ENCODE data around the gene CXCL12. TPM values are rescaled to one million over a fixed set of nuclear protein-coding genes. Genes with fewer than 3 reads are reported as not detected.

The CXCL12 gene
- total RNA-seq, 1 experiment from 2014 or later, result 0.47 TPM

DNA sequence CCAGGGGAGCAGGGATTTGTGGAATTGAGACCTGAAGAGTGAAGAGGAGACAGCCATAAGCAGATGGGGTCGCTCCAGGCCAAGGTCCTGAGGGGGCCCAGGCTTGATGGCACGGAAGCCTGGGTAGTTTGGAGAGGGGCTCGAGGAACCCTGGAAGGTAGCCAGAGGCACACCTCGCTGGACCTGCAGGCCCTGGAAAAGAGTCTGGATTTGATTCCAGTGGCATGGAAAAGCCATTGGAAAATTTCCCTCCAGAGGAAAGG is 31.8 kb downstream of the CXCL12 start:
- RAD21 ChIA-PET (ENCODE audit: low non-redundant PET in 1 of 2, low total read pairs in 2 of 2, uncharacterized antibody in 2 of 2, unreplicated experiment in 2 of 2), result no interaction called here
- no peaks in the 10 kb centered on the region for H4K20me1 ChIP-seq (ENCODE audit: insufficient read depth)
- H3K9me3 ChIP-seq (ENCODE audit: control insufficient read depth in 1 of 2, insufficient read depth in 1 of 2, low read depth in 1 of 2, low read length in 2 of 2), result no peaks in the 10 kb centered on the region
- intact Hi-C loops (cut with micrococcal nuclease), result loop anchor here (2.0 kb wide), 1 partner anchor 72 kb away; no protein-coding TSS in a partner anchor
- POLR2A ChIA-PET, result no interaction called here
- peaks cover 13% of the 10 kb centered on the region; the same call in 1 of the 2 replicates for H3K27me3 ChIP-seq (ENCODE audit: insufficient read depth, low read length)
- TF ChIP-seq ATF3 (IDR thresholded peaks at IDR 0.05), result no peak
- no peak for TF ChIP-seq JUND (IDR thresholded peaks at IDR 0.05)
- TF ChIP-seq ELF1 (IDR thresholded peaks at IDR 0.05; ENCODE audit: borderline replicate concordance, low read depth), result no peak
- TF ChIP-seq EZH2 (IDR thresholded peaks at IDR 0.05), result no peak
- no peak for TF ChIP-seq POLR2AphosphoS5 (IDR thresholded peaks at IDR 0.05; ENCODE audit: low read depth, low read length)
- TF ChIP-seq, protein P1, sequence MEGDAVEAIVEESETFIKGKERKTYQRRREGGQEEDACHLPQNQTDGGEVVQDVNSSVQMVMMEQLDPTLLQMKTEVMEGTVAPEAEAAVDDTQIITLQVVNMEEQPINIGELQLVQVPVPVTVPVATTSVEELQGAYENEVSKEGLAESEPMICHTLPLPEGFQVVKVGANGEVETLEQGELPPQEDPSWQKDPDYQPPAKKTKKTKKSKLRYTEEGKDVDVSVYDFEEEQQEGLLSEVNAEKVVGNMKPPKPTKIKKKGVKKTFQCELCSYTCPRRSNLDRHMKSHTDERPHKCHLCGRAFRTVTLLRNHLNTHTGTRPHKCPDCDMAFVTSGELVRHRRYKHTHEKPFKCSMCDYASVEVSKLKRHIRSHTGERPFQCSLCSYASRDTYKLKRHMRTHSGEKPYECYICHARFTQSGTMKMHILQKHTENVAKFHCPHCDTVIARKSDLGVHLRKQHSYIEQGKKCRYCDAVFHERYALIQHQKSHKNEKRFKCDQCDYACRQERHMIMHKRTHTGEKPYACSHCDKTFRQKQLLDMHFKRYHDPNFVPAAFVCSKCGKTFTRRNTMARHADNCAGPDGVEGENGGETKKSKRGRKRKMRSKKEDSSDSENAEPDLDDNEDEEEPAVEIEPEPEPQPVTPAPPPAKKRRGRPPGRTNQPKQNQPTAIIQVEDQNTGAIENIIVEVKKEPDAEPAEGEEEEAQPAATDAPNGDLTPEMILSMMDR (IDR thresholded peaks at IDR 0.05 in 2 of 3, conservative IDR thresholded peaks at IDR 0.05 in 1 of 3; ENCODE audit: borderline replicate concordance in 1 of 3, insufficient read depth in 1 of 3, low read depth in 2 of 3, low read length in 2 of 3), result no peak
- TF ChIP-seq MAX (IDR thresholded peaks at IDR 0.05), result no peak
- TF ChIP-seq FOSL1 (IDR thresholded peaks at IDR 0.05; ENCODE audit: low read depth), result no peak
- no peak for TF ChIP-seq EZH2phosphoT487 (IDR thresholded peaks at IDR 0.05; ENCODE audit: borderline replicate concordance)
- TF ChIP-seq, protein P2, sequence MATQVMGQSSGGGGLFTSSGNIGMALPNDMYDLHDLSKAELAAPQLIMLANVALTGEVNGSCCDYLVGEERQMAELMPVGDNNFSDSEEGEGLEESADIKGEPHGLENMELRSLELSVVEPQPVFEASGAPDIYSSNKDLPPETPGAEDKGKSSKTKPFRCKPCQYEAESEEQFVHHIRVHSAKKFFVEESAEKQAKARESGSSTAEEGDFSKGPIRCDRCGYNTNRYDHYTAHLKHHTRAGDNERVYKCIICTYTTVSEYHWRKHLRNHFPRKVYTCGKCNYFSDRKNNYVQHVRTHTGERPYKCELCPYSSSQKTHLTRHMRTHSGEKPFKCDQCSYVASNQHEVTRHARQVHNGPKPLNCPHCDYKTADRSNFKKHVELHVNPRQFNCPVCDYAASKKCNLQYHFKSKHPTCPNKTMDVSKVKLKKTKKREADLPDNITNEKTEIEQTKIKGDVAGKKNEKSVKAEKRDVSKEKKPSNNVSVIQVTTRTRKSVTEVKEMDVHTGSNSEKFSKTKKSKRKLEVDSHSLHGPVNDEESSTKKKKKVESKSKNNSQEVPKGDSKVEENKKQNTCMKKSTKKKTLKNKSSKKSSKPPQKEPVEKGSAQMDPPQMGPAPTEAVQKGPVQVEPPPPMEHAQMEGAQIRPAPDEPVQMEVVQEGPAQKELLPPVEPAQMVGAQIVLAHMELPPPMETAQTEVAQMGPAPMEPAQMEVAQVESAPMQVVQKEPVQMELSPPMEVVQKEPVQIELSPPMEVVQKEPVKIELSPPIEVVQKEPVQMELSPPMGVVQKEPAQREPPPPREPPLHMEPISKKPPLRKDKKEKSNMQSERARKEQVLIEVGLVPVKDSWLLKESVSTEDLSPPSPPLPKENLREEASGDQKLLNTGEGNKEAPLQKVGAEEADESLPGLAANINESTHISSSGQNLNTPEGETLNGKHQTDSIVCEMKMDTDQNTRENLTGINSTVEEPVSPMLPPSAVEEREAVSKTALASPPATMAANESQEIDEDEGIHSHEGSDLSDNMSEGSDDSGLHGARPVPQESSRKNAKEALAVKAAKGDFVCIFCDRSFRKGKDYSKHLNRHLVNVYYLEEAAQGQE (IDR thresholded peaks at IDR 0.05; ENCODE audit: low read depth), result no peak
- no peak for TF ChIP-seq TCF7L2 (IDR thresholded peaks at IDR 0.05; ENCODE audit: borderline replicate concordance, extremely low read depth, insufficient read depth, insufficient read length)
- no peak for TF ChIP-seq EGR1 (IDR thresholded peaks at IDR 0.05; ENCODE audit: low read depth)
- TF ChIP-seq ZBTB33 (IDR thresholded peaks at IDR 0.05; ENCODE audit: extremely low read depth, insufficient replicate concordance, low read length), result no peak
- TF ChIP-seq YY1 (IDR thresholded peaks at IDR 0.05; ENCODE audit: extremely low read depth, insufficient replicate concordance, low read depth, low read length), result no peak
- no peak for TF ChIP-seq SIN3A (IDR thresholded peaks at IDR 0.05; ENCODE audit: low read depth)
- ATAC-seq, result no peak
- no peaks in the 10 kb centered on the region for H3K36me3 ChIP-seq (ENCODE audit: control insufficient read depth in 1 of 2, insufficient read depth in 2 of 2, low read length in 2 of 2)
- no peak overlapping the region for H3K27ac ChIP-seq (ENCODE audit: low read depth, low read length)
- no peak overlapping the region for H2AFZ ChIP-seq (ENCODE audit: low read depth, low read length, poor library complexity, severe bottlenecking)
- no peak overlapping the region for H3K4me3 ChIP-seq (replicated peaks in 1 of 2; ENCODE audit: low read depth in 1 of 2, low read length in 2 of 2)
- no peaks in the 10 kb centered on the region for H3K4me1 ChIP-seq (ENCODE audit: control insufficient read depth in 1 of 2, insufficient read depth in 2 of 2, low read length in 2 of 2)
- CTCF ChIA-PET, result no interaction called here
- no peaks in the 10 kb centered on the region for H3K79me2 ChIP-seq (ENCODE audit: insufficient read depth, low read length)
- H3K4me2 ChIP-seq (ENCODE audit: low read length), result no peak overlapping the region
- BruUV-seq (replicated peaks), result no TSS peak
- no peaks in the 10 kb centered on the region for H3K9me2 ChIP-seq (ENCODE audit: insufficient read depth)
- no peak for DNase-seq (ENCODE audit: low read depth, low spot score)
- H3K9ac ChIP-seq (ENCODE audit: low read length), result no peak overlapping the region
